HL-60 (cell line): ENCODE results near the gene TAF1L.

ENCODE experiments used
- DNase-seq, 2 experiments: peaks; one replicate each; pipeline ENCODE4 v3.0.0-alpha.2; 2010 to 2020; ENCODE audit warnings: low read depth in 1 of 2, low spot score in 1 of 2
- H3K27ac ChIP-seq: fragments of 250-450 bp; sonication (Bioruptor Pico); replicated peaks from 2 replicates; pipeline ENCODE4 v1.5.1; 2020; ENCODE audit warnings: mild to moderate bottlenecking, moderate library complexity
- H3K27me3 ChIP-seq: fragments of 250-450 bp; sonication (Bioruptor Pico); 2 replicates; pipeline ENCODE4 v1.5.1; 2021; ENCODE audit warnings: mild to moderate bottlenecking, moderate library complexity; ENCODE audit not compliant: insufficient read depth, poor library complexity, severe bottlenecking
- H3K4me3 ChIP-seq: replicated peaks from 2 replicates; pipeline ENCODE4 v1.5.1; 2011; ENCODE audit warnings: mild to moderate bottlenecking, control low read depth, low read length; ENCODE audit not compliant: insufficient read depth
- CTCF ChIP-seq: IDR thresholded peaks from one replicate; pipeline ENCODE4 v1.5.1; 2011; ENCODE audit warnings: low read length, control low read depth, inconsistent platforms; ENCODE audit not compliant: insufficient read depth
- GABPA ChIP-seq: IDR thresholded peaks from 2 replicates; pipeline ENCODE4 v1.6.1; 2012; ENCODE audit warnings: low read depth
- POLR2AphosphoS5 ChIP-seq: IDR thresholded peaks from 2 replicates; pipeline ENCODE4 v1.6.1; 2012; ENCODE audit warnings: low read depth
- SPI1 ChIP-seq: IDR thresholded peaks from 2 replicates; pipeline ENCODE4 v1.6.1; 2012; ENCODE audit warnings: low read depth, mild to moderate bottlenecking, borderline replicate concordance
- TF ChIP-seq, protein P1 (sequence below): IDR thresholded peaks from 2 replicates; pipeline ENCODE4 v1.6.1; 2012; ENCODE audit warnings: low read depth; ENCODE audit not compliant: insufficient replicate concordance

Gene TAF1L

DNA sequence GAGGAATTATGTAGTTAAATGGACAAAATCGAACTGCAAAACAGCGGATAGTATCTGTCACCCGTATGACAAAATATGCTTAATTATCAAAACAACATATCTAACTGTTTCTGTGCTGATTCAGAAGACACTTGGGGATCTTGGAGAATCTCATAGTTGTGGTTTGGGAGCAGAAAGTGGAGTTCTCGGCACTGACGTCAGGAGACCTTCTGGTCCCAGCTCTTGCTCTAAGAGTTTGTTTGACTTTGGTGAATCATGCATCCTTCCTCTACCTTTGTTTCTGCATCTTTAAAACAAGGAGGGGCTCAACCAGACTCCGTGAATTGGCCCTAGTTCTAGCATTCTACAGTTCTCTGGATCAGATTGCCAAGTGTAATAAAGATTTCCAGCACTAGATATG, 37.0 kb upstream of the TAF1L start:
- no peak for DNase-seq
- H3K27me3 ChIP-seq: peaks cover 3% of the 10 kb centered on the region
- H3K4me3 ChIP-seq: no peak overlapping the region
- H3K27ac ChIP-seq: no peak overlapping the region
- no peak for TF ChIP-seq SPI1
- no peak for TF ChIP-seq CTCF
- no peak for TF ChIP-seq GABPA
- TF ChIP-seq POLR2AphosphoS5: no peak
- TF ChIP-seq, protein P1, sequence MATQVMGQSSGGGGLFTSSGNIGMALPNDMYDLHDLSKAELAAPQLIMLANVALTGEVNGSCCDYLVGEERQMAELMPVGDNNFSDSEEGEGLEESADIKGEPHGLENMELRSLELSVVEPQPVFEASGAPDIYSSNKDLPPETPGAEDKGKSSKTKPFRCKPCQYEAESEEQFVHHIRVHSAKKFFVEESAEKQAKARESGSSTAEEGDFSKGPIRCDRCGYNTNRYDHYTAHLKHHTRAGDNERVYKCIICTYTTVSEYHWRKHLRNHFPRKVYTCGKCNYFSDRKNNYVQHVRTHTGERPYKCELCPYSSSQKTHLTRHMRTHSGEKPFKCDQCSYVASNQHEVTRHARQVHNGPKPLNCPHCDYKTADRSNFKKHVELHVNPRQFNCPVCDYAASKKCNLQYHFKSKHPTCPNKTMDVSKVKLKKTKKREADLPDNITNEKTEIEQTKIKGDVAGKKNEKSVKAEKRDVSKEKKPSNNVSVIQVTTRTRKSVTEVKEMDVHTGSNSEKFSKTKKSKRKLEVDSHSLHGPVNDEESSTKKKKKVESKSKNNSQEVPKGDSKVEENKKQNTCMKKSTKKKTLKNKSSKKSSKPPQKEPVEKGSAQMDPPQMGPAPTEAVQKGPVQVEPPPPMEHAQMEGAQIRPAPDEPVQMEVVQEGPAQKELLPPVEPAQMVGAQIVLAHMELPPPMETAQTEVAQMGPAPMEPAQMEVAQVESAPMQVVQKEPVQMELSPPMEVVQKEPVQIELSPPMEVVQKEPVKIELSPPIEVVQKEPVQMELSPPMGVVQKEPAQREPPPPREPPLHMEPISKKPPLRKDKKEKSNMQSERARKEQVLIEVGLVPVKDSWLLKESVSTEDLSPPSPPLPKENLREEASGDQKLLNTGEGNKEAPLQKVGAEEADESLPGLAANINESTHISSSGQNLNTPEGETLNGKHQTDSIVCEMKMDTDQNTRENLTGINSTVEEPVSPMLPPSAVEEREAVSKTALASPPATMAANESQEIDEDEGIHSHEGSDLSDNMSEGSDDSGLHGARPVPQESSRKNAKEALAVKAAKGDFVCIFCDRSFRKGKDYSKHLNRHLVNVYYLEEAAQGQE: no peak

DNA sequence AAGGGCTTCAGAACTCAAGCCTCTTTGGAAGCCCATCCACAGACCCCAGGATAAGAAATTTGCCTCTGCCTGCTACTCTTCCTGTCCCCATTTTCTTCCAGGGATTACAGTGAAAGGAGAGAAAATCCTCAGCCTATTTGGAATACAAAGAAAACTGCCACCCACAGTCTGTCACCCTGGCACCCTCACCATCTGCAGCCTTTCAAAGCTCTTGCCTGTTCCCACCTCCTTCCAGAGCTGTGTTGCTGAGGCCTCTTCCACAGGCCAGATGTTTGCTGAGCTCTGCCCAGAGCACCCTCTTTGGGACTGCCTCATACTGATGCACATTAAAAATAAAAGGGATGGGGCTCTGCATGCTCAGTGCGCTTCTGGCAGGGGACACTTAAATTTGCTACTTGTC, 35.9 kb upstream of the TAF1L start:
- no peaks in the 10 kb centered on the region for H3K27me3 ChIP-seq
- H3K27ac ChIP-seq: no peak overlapping the region
- no peak for DNase-seq
- H3K4me3 ChIP-seq: no peak overlapping the region
- TF ChIP-seq CTCF: no peak

- Histone ChIP-seq H3K4me3 (no peak overlapping the region), H3K27ac (no peak overlapping the region), H3K27me3 (no peaks in the 10 kb centered on the region)
- no peak for DNase-seq
- TF ChIP-seq, protein P1: no peak
Measured at GRCh38 chr9:32665101-32665500, 29.6 kb upstream of the TAF1L start.

GRCh38 chr9:32663741-32664140, 28.3 kb upstream of the TAF1L start:
- no peak overlapping the region for H3K27ac ChIP-seq
- no peak for DNase-seq
- TF ChIP-seq GABPA: no peak
- TF ChIP-seq CTCF: no peak
- TF ChIP-seq POLR2AphosphoS5: no peak
- H3K27me3 ChIP-seq: no peaks in the 10 kb centered on the region
- H3K4me3 ChIP-seq: no peak overlapping the region
